Activated CD8-positive, alpha-beta T cell treated with anti-CD3 and anti-CD28 coated beads for 36 hours (primary cell): ENCODE results near the gene TACC3. TPM values are rescaled to one million over a fixed set of nuclear protein-coding genes. Genes with fewer than 3 reads are reported as not detected.
A peak's percentile ranks its signal among the peaks of the same experiment; 100 is the strongest.

ENCODE experiments used
- ATAC-seq: fragments of 200-7000 bp; cut with Tn5 transposase; one replicate; pipeline ENCODE4 v1.10.0; 2021; ENCODE audit warnings: mild to moderate bottlenecking, moderate library complexity
- CTCF ChIA-PET: fragments of 350-600 bp; sonication (Branson Sonifier 250); formaldehyde crosslinking; loops from one replicate; lab custom pipeline; 2021; ENCODE audit warnings: antibody characterized with exemption; lab: Charles Lee
- POLR2A ChIA-PET: fragments of 350-600 bp; sonication (Branson Sonifier 250); formaldehyde crosslinking; loops from one replicate; lab custom pipeline; 2021; ENCODE audit warnings: antibody characterized with exemption; lab: Charles Lee
- DNase-seq: peaks from one replicate; pipeline ENCODE4 v3.0.0-alpha.2; 2020
- H3K27ac Mint-ChIP-seq: one replicate; pipeline ENCODE4 v1.8.0; 2021; ENCODE audit warnings: mild to moderate bottlenecking, mixed read lengths
- H3K27me3 Mint-ChIP-seq: one replicate; pipeline ENCODE4 v1.8.0; 2021; ENCODE audit warnings: mixed read lengths
- H3K36me3 Mint-ChIP-seq: one replicate; pipeline ENCODE4 v1.8.0; 2021; ENCODE audit warnings: low read depth, mixed read lengths
- H3K4me1 Mint-ChIP-seq: one replicate; pipeline ENCODE4 v1.8.0; 2021; ENCODE audit warnings: low read depth, mixed read lengths
- H3K4me3 Mint-ChIP-seq: one replicate; pipeline ENCODE4 v1.8.0; 2021; ENCODE audit warnings: mild to moderate bottlenecking, moderate library complexity, mixed read lengths
- H3K9me3 Mint-ChIP-seq: one replicate; pipeline ENCODE4 v1.8.0; 2021; ENCODE audit warnings: mixed read lengths
- intact Hi-C: fragments of 100-400 bp; cut with micrococcal nuclease; formaldehyde crosslinking; loops from one replicate; pipeline ENCODE4 v1.10.0; 2022
- total RNA-seq, 2 experiments: library from RNA; stranded (reverse); gene quantifications; one replicate each; pipeline ENCODE4 v1.2.3, GENCODE V29; 2021
- TF ChIP-seq, protein P1 (sequence below): fragments of 200-600 bp; IDR thresholded peaks from one replicate; pipeline ENCODE4 v1.8.0; 2022; ENCODE audit warnings: antibody characterized with exemption, mild to moderate bottlenecking

The TACC3 gene
- total RNA-seq, 2 experiments from 2014 or later: 190 to 200 TPM

DNA sequence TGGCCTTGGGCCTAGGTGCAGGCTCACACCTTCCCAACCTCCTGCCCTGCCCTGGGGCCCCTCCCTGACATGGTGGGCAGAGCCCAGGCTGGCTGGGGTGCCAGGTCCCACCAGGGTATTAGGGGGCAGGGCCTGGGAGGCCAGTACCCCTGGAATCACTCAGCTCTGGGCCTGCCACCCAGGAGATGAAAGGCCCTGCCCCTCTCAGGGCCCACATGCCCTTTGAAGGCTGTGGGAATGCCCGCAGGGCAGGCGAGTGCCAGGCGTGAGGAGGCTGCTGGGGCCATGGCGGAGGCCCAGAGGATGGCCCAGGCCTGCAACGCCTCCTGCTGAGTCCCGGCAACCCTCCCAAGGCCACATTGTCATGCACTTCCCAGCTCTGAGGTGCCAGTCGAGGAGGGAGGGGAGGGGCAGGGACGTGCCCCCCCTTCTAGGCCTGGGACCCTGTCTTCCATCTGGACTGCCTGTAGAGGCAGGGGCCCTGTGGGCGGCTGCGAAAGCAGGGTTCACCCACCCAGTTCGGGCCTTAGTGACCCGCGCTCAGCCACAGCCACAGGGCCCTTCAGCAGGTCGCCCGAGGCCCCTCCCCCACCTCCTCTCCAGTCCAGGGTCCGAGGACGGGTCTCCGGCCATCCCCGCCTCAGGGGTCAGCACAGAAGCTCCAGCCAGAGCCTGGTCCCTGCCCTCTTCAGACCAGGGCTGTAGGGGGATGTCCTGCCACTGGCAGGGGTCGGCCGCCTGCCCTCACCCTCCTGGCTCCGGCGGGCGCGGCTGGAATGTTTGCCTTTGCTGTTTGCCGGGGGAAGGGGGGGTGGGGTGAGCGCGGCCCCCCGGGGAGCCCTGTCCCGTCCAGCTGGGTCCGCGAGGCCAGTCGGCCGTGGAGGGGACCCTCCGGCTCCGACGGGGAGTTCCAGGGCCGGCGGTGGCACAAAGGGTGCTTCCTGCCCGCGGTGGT lies 45.1 kb downstream of the TACC3 start:
- intact Hi-C loops: no loop called here
- TF ChIP-seq, protein P1, sequence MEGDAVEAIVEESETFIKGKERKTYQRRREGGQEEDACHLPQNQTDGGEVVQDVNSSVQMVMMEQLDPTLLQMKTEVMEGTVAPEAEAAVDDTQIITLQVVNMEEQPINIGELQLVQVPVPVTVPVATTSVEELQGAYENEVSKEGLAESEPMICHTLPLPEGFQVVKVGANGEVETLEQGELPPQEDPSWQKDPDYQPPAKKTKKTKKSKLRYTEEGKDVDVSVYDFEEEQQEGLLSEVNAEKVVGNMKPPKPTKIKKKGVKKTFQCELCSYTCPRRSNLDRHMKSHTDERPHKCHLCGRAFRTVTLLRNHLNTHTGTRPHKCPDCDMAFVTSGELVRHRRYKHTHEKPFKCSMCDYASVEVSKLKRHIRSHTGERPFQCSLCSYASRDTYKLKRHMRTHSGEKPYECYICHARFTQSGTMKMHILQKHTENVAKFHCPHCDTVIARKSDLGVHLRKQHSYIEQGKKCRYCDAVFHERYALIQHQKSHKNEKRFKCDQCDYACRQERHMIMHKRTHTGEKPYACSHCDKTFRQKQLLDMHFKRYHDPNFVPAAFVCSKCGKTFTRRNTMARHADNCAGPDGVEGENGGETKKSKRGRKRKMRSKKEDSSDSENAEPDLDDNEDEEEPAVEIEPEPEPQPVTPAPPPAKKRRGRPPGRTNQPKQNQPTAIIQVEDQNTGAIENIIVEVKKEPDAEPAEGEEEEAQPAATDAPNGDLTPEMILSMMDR: no peak
- ChIA-PET CTCF (interaction anchor here (1.3 kb wide), 1 partner anchor 14 kb away, joined by 3 read pairs; no protein-coding TSS in a partner anchor), POLR2A (no interaction called here)
- Mint-ChIP-seq H3K9me3 (no peaks in the 10 kb centered on the region), H3K36me3 (no peaks in the 10 kb centered on the region), H3K4me1 (no peaks in the 10 kb centered on the region), H3K4me3 (no peak overlapping the region), H3K27ac (no peak overlapping the region), H3K27me3 (peaks cover 19% of the 10 kb centered on the region)
- DNase-seq (no peak), ATAC-seq (no peak)

DNA sequence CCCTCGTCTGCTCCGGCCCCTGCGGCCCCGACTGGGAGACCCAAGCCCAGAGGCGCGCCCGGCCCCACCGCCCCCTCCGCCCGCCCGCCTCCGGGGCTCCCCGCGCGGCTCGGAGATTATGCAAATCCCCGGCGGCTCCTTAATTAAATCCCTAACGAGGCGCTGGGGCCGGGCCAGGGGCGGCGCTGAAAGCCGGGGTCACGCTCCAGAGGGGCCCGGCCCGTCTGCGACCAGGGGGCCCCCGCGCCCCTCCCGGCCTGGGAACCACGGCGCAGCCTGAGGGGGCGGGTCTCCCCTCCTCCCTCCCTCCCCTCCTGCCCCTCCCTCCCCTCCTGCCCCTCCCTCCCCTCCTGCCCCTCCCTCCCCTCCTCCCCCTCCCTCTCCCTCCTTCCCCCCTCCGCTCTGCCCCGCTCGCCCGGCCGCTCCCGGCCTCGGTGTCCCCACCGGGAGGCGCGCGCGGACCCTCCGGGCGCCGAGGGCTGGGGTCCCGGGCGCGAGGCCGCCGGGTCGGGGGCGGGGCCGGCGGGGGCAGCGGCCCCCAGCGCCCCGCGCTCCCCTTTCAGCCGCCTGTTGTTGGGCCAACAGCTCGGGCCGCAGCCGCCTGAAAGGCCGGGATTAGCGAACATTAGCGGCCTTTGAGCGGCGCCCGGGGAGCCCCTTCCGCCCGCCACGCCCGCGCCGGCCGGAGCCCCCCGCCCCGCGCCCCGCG lies 45.9 kb downstream of the TACC3 start:
- no peak overlapping the region for H3K27ac Mint-ChIP-seq
- peaks cover 3% of the 10 kb centered on the region for H3K4me1 Mint-ChIP-seq
- H3K4me3 Mint-ChIP-seq: no peak overlapping the region
- H3K9me3 Mint-ChIP-seq: no peaks in the 10 kb centered on the region
- TF ChIP-seq, protein P1: no peak
- intact Hi-C loops: no loop called here
- H3K27me3 Mint-ChIP-seq: peaks cover 19% of the 10 kb centered on the region
- ChIA-PET POLR2A (no interaction called here), CTCF (interaction anchor here (1.0 to 1.4 kb wide), 6 partner anchors 10 to 132 kb away, joined by 3 to 7 read pairs (median 5); no protein-coding TSS in a partner anchor)
- no peak for DNase-seq
- no peak for ATAC-seq
- no peaks in the 10 kb centered on the region for H3K36me3 Mint-ChIP-seq

DNA sequence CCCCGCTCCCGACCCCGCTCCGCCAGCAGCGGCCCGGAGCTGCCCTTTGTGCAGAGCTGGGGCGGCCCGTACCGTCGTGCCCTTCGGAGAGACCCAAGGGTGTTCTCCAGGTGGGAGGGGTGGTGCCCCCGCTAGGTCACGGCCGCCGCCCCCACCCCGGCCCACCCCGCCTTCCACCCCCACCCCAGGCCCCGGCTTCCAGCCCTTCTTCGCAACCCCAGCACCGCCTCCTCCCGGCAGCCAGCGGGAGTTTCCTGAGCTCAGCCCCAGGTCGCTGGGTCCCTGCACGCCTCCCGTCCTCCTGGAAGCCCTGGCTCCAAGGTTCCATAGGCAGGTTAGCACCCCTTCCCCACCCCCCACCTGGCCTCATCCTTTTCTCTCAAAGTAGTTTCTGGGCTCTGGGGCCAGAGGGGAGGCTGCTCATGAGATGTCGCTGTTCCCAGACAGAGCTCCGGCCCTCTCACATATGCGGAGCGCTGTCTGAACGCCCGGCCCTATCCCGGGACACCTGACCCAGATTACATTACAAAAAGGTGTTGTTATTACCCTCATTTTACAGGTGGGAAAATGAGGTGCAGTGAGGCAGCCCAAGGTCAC lies 46.5 kb downstream of the TACC3 start:
- peaks cover 3% of the 10 kb centered on the region for H3K4me1 Mint-ChIP-seq
- peaks cover 17% of the 10 kb centered on the region for H3K27me3 Mint-ChIP-seq
- no peaks in the 10 kb centered on the region for H3K9me3 Mint-ChIP-seq
- POLR2A ChIA-PET: no interaction called here
- no peak overlapping the region for H3K27ac Mint-ChIP-seq
- H3K36me3 Mint-ChIP-seq: no peaks in the 10 kb centered on the region
- H3K4me3 Mint-ChIP-seq: peak overlapping the region; percentile 19
- CTCF ChIA-PET: interaction anchor here (1.0 to 1.4 kb wide), 6 partner anchors 9 to 132 kb away, joined by 3 to 7 read pairs (median 5); no protein-coding TSS in a partner anchor
- ATAC-seq (peak; percentile 40), DNase-seq (peak; percentile 49)
- intact Hi-C loops: no loop called here
- TF ChIP-seq, protein P1: peak; percentile 21

DNA sequence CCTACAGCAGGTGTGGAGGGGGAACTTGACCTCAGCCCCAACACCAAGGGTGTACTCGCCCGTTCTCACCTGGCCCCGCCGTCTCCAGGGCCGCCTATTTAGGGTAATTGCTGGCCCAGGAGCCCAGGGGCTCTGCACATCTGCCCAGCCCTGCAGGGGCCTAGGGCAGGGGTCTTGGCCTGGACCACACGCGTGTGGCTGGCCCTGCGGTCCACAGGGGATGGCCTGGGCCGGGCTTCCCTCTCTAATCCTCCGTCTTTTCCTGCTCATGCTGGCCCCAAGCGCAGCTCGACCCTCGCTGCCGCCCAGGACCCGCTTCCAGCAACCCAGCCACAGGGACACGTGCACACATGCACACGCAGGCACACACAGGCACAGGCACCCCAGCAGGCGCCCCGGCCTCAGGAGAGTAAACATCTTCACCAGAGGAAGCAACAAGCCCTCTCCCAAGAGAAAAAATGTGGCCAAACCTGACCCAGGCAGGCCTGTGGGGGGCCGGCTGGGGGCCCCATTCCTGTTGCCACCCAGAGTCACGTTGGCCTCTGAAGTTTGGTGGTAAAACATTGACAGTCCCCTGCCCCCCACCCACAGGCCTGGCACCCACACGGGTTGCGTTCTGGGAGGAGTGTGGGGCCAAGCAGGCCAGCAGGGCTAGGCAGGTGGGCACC lies 47.2 kb downstream of the TACC3 start:
- CTCF ChIA-PET: interaction anchor here (1.0 to 1.4 kb wide), 6 partner anchors 9 to 131 kb away, joined by 3 to 7 read pairs (median 5); no protein-coding TSS in a partner anchor
- no peak for DNase-seq

More for the DNA sequence above, 47.2 kb downstream of the TACC3 start:
- POLR2A ChIA-PET: no interaction called here
- Mint-ChIP-seq H3K4me3 (peak overlapping the region; percentile 19), H3K27me3 (peaks cover 16% of the 10 kb centered on the region), H3K9me3 (no peaks in the 10 kb centered on the region), H3K36me3 (no peaks in the 10 kb centered on the region), H3K27ac (no peak overlapping the region), H3K4me1 (peaks cover 3% of the 10 kb centered on the region)
- intact Hi-C loops: no loop called here
- TF ChIP-seq, protein P1: no peak
- ATAC-seq: no peak
